Urinary bladder (tissue), 4 donors: Measurements from ENCODE around the gene RO60. TPM values are rescaled to one million over a fixed set of nuclear protein-coding genes. Genes with fewer than 3 reads are reported as not detected.

Experiments
- DNase-seq: peaks from one replicate; pipeline ENCODE4 v3.0.0-alpha.2; 2015; ENCODE audit errors: extremely low spot score
- H3K27ac ChIP-seq: one replicate; pipeline ENCODE4 v1.5.1; 2013; ENCODE audit warnings: low read depth, mild to moderate bottlenecking, moderate library complexity
- H3K36me3 ChIP-seq: one replicate; pipeline ENCODE4 v1.6.1; 2013; ENCODE audit warnings: mild to moderate bottlenecking, moderate library complexity; ENCODE audit not compliant: insufficient read depth
- H3K4me1 ChIP-seq: one replicate; pipeline ENCODE4 v1.6.1; 2013; ENCODE audit warnings: mild to moderate bottlenecking, moderate library complexity; ENCODE audit not compliant: insufficient read depth
- H3K4me3 ChIP-seq: one replicate; pipeline ENCODE4 v1.5.1; 2013; ENCODE audit warnings: low read depth, low read length
- WGBS: extraction: QIAGEN DNeasy Blood & Tissue Kit; methylation state at CpG from one replicate; pipeline ENCODE4 v1.1.7; 2013; 5-methylcytosine and 5-hydroxymethylcytosine counted together
- polyA plus RNA-seq: library from polyadenylated mRNA; stranded (reverse); fragments of 200-250 nt; gene quantifications from one replicate; pipeline ENCODE4 v1.2.3, GENCODE V29; 2013
- total RNA-seq: library from RNA; depleted of rRNA; stranded (reverse); fragments of >200 nt; gene quantifications from one replicate; pipeline ENCODE4 v1.2.3, GENCODE V29; 2014
- donor health status: healthy with polysubstance abuse.
- donor health status: healthy.

Gene RO60
- total and polyA plus RNA-seq, 2 donors = 14.7 to 222 TPM

DNA sequence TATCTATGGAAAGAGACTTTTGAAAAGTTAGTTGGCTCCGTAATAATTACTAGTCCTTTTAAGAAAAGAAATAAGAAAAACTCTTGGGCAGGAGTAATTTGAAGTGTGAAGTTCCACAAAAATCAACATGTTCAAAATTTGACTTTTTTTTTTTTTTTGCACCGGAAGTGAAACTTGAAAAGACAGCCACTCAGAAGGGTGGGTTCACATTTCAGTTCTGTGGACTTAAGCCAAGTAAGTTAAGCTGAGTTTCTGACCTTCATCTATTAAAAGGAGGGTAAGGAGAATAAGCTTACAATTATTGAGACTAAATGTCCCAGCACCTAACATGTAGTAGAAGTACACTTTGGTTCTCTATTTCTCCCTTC is 11.0 kb downstream of the RO60 start:
- WGBS = 71% methylated on average over 2 of the region's 2 CpGs
- no peaks in the 10 kb centered on the region for H3K36me3 ChIP-seq
- no peak overlapping the region for H3K27ac ChIP-seq
- no peak for DNase-seq
- no peaks in the 10 kb centered on the region for H3K4me1 ChIP-seq
- H3K4me3 ChIP-seq = no peak overlapping the region

DNA sequence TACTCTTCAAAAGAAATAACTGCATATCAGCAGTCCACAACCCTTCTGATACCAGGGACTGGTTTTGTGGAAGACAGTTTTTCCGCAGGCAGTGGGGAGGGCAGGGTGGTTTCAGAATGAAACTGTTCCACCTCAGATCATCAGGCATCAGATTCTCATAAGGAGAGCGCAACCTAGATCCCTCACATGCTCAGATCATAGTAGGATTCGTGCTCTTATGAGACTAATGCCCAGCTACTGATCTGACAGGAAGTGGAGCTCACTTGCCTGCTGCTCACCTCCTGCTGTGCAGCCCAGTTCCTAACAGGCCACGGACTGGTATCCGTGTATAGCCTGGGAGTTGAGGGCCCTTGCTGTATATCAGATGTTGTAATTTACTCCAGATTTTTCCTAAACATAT is 11.5 kb downstream of the RO60 start:
- Histone ChIP-seq H3K27ac (no peak overlapping the region), H3K4me3 (no peak overlapping the region), H3K4me1 (no peaks in the 10 kb centered on the region), H3K36me3 (no peaks in the 10 kb centered on the region)
- 67% methylated on average over 5 of the region's 5 CpGs for whole genome bisulfite sequencing
- no peak for DNase-seq

DNA sequence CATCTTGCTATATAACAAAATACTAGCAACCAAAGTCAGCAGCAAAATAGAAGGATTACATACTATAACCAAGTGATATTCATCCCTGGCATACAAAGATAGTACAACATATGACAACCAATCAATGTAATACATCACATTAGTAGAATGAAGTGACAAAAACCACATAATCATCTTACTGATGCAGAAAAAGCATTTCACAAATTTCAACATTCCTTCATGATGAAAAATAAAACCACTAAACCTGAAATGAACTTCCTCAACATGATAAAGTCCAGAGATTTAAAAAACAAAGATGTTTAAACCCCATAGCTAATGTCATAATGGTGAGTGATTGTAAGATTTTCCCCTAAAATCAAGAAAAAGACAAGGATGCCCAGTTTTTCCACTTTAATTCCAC is 18.6 kb downstream of the RO60 start:
- no peak for DNase-seq
- Histone ChIP-seq H3K36me3 (no peaks in the 10 kb centered on the region), H3K27ac (no peak overlapping the region), H3K4me3 (no peak overlapping the region), H3K4me1 (no peaks in the 10 kb centered on the region)

DNA sequence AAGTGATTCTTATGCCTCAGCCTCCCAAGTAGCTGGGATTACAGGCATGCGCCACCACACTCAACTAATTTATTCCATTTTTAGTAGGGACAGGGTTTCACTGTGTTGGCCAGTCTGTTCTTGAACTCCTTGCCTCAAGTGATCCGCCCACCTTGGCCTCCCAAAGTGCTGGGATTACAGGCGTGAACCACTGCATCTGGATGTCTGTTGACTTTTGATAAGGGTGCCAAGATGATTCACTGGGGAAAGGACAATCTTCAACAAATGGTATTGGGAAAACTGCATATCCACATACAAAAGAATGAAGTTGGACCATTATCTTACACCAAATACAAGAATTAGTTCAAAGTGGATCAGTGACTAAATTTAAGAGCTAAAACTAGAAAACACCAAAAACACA is 19.8 kb downstream of the RO60 start:
- Histone ChIP-seq H3K36me3 (no peaks in the 10 kb centered on the region), H3K4me3 (no peak overlapping the region), H3K4me1 (no peaks in the 10 kb centered on the region), H3K27ac (no peak overlapping the region)
- WGBS = 94% methylated on average over 3 of the region's 3 CpGs
- DNase-seq = no peak

DNA sequence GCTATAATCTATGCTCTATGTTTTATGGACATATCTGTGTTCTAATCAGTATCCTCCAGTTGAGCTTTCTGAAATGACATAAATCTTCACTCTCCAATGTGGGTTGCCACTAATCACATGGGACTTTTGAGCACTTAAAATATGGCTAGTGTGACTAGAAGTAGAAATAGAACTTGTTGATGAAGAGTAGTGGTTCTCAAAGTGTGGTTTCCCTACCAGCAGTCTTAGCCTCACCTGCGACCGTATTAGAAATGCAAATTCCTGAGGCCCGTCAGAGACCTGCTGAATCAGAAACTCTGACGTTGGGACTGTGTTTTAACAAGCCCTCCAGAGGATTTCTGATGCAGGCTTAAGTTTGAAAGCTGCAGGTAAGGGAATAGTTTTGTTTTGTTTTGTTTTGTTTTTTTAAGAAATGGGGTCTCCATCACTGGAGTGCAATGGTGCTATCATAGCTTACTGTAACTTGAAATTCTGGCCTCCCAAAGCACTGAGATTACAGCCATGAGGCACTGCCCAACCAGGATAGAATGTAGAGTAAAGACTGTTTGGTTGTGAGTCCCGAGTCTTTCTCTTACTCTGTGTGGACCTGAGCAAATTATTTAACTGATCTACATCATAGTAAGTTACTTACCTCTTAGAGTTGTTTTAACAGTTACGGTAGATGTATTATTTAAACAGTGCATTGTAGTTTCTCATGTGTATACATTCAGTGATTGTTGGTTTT is 24.1 kb downstream of the RO60 start:
- H3K36me3 ChIP-seq = no peaks in the 10 kb centered on the region
- H3K4me3 ChIP-seq = no peak overlapping the region
- 91% methylated on average over 6 of the region's 6 CpGs for WGBS
- no peaks in the 10 kb centered on the region for H3K4me1 ChIP-seq
- no peak overlapping the region for H3K27ac ChIP-seq
- no peak for DNase-seq

DNA sequence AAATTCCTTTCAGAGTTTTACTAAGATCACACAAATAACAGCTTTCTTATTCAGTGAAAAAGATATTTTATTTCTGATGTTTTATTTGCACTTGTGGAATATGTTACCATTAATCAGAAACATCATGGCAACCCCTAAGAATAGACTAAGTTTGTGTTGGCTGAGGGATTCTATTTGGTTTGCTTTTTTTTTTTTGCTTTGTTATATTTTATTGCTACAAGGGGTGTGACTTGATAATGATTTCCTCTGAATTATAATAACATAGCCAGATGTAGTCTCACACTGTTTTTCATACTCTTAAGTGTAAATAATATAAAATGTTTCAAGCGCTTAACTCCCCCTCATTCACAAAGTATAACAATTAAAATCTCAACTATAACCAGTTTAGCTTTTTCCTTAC is 25.9 kb downstream of the RO60 start:
- Histone ChIP-seq H3K4me3 (no peak overlapping the region), H3K4me1 (no peaks in the 10 kb centered on the region), H3K27ac (no peak overlapping the region), H3K36me3 (no peaks in the 10 kb centered on the region)
- DNase-seq = no peak
- WGBS = 88% methylated on average over 1 of the region's 1 CpG

DNA sequence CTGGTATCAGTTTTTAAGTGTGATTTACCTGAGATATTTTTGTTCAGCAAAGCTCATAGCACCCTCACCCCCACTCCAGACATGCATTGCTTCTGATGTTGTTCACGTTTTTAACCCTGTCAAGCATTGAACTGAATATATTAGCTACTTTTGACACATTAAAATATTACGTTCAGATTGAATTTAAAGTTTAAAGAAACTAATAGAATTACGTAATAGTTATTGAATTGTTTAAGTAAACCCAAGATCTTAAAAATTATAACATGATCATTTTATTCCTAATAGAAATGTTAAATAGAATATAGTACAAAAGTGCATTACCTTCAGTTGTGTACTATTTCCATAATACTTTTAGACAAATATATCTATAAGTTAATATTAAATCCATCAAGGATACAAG is 26.9 kb downstream of the RO60 start:
- no peak overlapping the region for H3K27ac ChIP-seq

DNA sequence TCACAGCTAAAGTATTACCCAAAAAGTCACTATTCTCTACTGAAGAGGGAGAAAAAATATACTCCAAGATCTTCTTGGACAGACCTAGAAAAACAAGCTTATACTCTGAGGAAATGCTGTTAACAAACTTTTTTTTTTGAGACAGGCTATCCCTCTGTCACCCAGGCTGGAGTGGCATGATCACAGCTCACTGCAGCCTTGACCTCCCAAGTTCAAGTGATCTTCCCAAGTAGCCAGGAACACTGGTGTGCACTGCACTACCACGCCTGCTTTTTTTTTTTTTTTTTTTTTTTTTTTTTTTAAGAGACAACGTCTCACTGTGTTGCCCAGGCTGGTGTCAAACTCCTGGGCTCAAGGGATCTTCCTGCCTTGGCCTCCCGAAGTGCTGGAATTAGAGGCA is 28.5 kb downstream of the RO60 start:
- H3K4me3 ChIP-seq = no peak overlapping the region
- H3K36me3 ChIP-seq = no peaks in the 10 kb centered on the region
- no peaks in the 10 kb centered on the region for H3K4me1 ChIP-seq
- 51% methylated on average over 3 of the region's 3 CpGs for WGBS
- no peak for DNase-seq
- no peak overlapping the region for H3K27ac ChIP-seq

More for the DNA sequence above, 26.9 kb downstream of the RO60 start:
- Histone ChIP-seq H3K4me1 (no peaks in the 10 kb centered on the region), H3K4me3 (no peak overlapping the region), H3K36me3 (no peaks in the 10 kb centered on the region)
- WGBS = 91% methylated on average over 3 of the region's 3 CpGs
- no peak for DNase-seq

DNA sequence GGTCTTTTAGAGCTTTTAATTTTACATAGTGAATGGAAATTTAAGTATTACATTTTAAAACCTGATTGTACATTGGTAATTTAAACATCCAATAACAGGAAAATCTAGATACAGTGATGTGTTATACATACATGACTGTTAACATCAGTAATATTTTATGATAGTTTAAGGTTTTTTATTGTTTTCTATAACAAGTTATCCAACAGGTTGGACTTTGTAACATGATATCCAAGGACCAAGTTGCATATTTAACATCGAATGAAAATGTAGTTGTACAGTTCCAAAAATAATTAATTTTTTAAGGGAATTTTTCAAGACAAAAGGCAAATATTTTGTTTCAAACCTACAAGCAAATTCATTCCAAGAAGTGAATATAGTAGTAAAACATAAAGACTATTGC is 31.5 kb downstream of the RO60 start:
- no peaks in the 10 kb centered on the region for H3K4me1 ChIP-seq
- DNase-seq = no peak
- H3K27ac ChIP-seq = no peak overlapping the region
- WGBS = 76% methylated on average over 1 of the region's 1 CpG
- no peak overlapping the region for H3K4me3 ChIP-seq
- H3K36me3 ChIP-seq = no peaks in the 10 kb centered on the region

DNA sequence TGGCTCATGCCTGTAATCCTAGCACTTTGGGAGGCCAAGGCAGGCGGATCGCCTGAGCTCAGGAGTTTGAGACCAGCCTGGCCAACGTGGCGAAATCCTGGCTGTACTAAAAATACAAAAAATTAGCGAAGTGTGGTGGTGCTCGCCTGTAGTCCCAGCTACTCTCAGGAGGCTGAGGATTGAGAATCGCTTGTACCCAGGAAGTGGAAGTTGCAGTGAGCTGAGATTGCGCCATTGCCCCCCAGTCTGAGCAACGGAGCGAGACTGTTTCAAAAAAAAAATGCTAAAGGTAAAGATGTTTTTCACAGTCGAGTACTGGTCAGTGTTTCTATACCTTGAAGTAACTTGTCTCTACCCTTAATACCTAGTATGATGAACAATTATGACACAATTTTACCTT is 34.7 kb downstream of the RO60 start:
- H3K36me3 ChIP-seq = peaks cover 2% of the 10 kb centered on the region
- no peaks in the 10 kb centered on the region for H3K4me1 ChIP-seq
- 95% methylated on average over 11 of the region's 11 CpGs for WGBS
- H3K27ac ChIP-seq = no peak overlapping the region
- no peak for DNase-seq
- no peak overlapping the region for H3K4me3 ChIP-seq

DNA sequence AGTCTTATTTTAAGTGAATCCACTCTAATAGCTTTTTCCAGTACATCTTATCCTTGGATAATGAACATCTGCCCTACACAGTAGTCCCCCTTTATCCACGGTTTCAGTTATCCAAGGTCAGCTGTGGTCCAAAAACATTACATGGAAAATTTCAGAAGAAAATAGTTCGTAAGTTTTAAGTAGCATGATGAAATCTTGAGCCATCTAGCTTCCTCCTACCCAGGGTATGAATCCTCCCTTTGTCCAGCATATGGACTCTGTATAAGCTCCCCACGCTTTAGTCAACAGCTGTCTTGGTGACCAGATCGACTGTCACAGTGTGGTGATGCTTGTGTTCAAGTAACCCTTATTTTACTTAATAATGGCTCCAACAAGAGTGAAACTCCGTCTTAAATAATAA is 43.2 kb downstream of the RO60 start:
- peaks cover 2% of the 10 kb centered on the region for H3K36me3 ChIP-seq
- no peak for DNase-seq
- H3K4me1 ChIP-seq = no peaks in the 10 kb centered on the region
- 85% methylated on average over 5 of the region's 5 CpGs for WGBS
- no peak overlapping the region for H3K27ac ChIP-seq
- H3K4me3 ChIP-seq = no peak overlapping the region

DNA sequence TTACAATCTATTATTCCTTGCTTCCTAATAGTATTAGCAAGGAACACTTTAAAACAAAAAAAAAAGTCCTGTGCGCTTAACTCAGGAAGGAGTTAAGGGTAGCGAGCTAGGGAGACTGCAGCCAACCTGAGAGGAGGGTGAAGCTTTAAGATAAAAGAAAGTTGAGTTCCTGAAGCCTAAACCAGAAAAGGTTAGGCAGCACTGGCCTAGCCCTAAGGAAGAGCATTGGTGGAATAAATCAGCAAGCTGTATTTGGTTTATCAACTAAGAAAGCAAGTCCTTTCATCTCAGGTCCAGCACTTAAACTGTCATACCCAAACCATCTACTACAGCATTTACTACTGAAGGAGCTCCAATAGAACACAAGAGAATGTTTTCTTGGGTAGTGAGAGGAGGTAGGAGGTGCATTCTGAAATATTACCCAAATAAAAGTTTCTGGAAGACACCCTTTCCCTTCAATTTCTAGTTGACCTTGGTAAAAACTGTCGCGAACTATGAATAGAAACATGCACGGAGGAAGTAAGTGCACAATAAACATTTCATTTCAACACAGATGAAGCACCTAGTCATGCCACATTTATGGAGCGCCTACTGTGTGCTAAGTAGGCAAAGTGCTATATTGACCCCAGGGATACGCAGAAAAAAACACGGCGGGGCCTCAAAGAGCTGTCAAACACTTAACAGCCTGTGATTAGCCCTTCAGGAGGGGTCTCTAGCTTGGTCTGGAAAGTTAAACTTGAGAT is 44.5 kb downstream of the RO60 start:
- peaks cover 2% of the 10 kb centered on the region for H3K36me3 ChIP-seq
- WGBS = 30% methylated on average over 9 of the region's 9 CpGs
- peak overlapping the region; percentile 80 for H3K4me3 ChIP-seq
- H3K4me1 ChIP-seq = no peaks in the 10 kb centered on the region
- no peak for DNase-seq
- H3K27ac ChIP-seq = peak overlapping the region; percentile 95

DNA sequence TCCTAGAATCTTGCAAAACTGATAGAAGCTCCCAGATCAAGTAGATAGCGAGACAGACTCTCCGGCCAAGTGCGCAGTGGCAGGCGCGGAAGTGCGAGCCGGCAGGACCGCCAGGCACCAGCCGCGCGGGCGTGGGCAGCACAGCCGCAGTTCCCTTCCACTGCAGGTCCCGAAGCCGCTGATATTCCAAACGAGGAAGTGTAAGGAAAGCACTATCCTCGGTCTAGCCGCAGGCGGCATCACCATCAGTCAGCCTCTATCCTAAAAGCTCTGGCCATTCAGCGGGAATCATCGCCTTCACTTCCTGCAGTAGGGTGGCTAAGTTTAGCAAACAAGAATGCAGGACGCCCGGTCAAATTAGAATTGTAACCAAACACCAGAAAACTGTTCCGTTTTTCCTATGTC is 45.1 kb downstream of the RO60 start:
- WGBS = under 1% methylated on average over 24 of the region's 24 CpGs

More for the DNA sequence above, 45.1 kb downstream of the RO60 start:
- H3K27ac ChIP-seq = peak overlapping the region; percentile 95
- H3K4me1 ChIP-seq = no peaks in the 10 kb centered on the region
- DNase-seq = no peak
- peaks cover 2% of the 10 kb centered on the region for H3K36me3 ChIP-seq
- peak overlapping the region; percentile 80 for H3K4me3 ChIP-seq
